Stimulated activated CD8-positive, alpha-beta memory T cell treated with anti-CD3 and anti-CD28 coated beads, Interleukin-7, amount 100 ng/mL, for 1 hour (primary cell): ENCODE results near the gene ZNF341.

Experiments used
- DNase-seq, 2 donors: peaks; one replicate each; pipeline ENCODE4 v3.0.0-alpha.2; 2020; ENCODE audit warnings: low read depth in 2 of 2

The ZNF341 gene

DNA sequence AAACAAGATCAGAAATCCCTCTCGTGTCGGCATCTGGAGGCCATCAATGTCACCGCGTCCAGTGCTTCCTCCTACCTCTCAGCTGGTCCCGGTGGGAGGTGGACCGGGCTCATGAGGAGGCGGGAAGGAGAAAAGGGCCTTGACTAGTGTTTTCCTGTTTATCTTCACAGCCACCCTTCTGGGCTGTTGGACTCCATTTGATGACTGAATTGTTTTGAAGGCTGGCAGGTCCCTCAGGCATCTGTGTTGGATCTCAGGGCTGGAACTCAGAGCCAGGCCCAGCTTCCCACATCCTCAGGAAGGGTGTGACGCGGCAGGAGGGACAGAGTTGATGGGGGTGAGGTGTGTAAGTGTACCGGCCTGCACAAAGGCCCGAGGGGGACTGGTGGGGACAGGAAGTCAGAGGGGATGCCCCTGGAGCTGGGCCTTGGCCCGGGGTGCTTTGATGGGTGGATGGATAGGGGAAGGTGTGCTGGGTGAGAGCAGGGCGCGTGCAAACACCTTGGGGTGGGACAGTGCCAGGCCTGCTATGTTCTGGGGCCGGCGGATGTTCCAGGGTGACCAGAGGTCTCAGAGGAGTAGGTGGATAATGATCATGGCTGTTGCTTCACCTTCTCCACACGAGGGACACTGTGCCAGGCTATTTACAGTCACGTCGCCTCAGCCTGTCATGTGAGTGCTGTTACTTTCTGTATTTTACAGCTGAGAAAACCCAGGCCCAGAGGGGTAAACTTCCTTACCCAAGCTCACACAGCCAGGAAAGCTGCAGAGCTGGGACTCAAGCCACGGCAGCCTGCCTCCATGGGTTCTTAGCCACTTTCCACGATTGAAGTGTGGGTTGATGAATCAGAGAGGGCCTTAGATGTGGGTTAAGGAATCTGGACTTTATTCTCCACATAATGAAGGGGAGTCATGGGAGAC lies 61.5 kb downstream of the ZNF341 start:
- DNase-seq, result no peak

- DNase-seq, result no peak
These were observed 64.6 kb downstream of the ZNF341 start for GRCh38 chr20:33796263-33796906.

- DNase-seq, result no peak
These were observed 65.2 kb downstream of the ZNF341 start for GRCh38 chr20:33796907-33797544.

GRCh38 chr20:33798444-33798843 lies 66.6 kb downstream of the ZNF341 start:
- DNase-seq, result no peak

GRCh38 chr20:33803921-33804337 lies 72.1 kb downstream of the ZNF341 start:
- no peak for DNase-seq

DNA sequence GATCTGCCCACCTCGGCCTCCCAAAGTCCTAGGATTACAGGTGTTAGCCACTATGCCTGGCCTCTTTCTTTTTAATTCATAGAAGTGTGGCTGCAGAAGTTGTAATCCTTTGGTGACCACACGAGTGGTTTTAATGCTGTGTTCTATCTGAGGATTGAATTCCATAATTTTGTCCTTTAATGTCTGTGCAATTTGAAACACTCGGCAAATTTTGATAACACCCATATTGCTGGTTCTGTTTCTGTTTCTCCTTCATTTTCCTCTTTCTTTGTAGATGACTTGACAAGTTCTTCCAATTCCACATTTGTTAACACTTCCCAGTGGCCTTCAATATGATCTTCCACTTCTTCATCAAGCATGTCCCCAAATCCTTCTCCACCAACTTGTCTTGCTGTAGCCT lies 76.6 kb downstream of the ZNF341 start:
- no peak for DNase-seq

DNA sequence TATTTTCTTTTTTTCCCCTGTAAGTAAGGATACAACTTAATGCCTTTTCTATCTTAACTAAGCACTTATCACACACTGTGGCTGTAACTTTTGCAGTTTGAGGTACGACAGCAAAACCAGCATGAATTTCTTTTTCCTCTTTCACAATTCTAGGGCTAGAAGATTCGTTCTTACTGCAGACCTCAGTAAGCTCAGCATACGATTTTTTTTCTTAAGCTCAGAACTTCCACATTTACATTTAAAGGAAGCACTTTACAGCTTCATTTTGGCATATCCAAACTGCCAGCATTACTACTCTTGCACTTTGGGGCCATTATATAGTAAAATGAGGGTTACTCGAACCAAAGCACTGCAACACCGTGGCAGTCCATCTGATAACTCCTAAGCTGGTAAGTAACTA lies 78.5 kb downstream of the ZNF341 start:
- DNase-seq, result no peak

DNA sequence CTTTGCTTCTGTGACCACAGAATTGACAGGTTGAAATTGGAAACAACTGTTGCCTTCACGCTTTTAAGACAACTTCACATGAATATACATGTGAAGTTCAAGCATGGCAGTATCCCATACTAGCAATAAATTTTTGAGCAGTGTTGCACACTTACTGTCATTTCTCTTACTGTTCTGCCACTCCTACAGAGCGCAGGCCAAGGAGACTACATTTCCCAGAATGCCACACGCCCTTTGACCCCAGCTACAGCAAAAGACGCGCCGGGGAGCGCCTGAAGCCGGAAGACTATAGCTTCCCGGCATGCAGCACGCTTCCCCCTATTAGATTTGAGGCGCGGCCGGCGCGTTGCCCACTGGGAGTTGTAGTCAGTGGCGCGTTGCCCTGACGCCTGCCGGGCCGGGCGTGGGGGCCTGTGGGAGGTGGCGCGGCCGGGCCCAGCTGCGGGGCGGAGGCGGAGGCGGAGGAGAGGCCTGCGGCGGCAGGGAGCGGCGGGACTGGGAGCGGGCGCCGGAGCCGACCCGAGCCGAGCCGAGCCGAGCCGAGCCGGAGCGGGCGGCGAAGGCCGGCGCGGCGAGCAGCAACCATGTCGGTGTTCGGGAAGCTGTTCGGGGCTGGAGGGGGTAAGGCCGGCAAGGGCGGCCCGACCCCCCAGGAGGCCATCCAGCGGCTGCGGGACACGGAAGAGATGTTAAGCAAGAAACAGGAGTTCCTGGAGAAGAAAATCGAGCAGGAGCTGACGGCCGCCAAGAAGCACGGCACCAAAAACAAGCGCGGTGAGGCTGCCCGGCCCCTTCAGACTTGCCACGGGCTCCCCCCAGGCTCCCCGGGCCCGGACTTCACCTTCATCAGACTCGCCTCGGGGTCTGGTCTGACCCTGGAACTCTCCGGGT lies 79.3 kb downstream of the ZNF341 start, which contains the start of gene CHMP4B:
TSS of gene CHMP4B (plus strand) at position 464 of the 891 bp plus-strand sequence. CDS start at position 585, 121 bp downstream.
- DNase-seq, result peak; percentile 95 to 97

DNA sequence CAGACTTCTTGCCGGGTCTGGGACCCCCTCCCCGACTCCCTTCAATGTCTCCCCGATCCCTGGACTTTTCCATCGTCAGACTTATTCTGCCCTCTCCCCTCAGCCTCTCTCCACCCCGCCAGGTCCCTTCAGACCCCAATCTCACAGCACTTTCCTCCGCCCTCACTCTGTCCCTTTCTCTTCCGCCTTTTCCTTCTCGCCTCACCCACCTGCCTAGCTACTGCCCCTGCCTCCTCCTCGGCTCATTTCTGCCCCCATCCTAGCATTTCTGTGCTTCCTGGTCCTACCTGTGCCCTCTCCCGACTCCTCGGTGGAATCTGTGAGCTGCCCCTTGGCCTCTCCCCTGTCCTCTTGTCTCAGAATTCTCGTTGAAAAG lies 80.0 kb downstream of the ZNF341 start:
- DNase-seq, result no peak

GRCh38 chr20:33812152-33812849 lies 80.5 kb downstream of the ZNF341 start:
- DNase-seq, result peak in 1 of 2 donors; percentile 14

DNA sequence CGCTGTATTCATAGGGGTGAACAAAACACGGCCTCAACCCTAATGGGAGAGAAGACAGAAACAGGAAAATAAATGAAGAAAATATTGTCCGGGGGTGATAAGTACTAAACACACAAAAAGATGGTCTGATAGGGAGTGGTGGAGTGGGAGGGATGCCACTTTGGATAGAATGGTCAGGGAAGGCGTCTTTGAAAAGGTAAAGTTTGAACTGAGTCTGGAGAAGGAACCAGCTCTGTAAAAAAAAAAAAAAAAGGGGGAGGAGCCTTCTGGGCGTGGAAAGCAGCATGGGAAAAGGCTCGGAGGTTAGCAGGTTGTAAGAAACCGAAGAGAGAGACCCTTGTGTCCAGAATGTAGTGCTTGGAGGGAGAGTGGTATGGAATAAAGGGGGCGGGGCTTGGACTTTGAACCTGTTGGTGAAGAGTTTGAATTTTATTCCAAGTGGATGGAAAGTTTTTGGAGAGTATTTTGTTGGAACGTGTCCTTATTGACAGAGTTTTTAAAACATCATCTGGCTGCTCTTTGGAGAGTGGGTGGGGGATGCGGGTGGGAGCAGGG lies 81.2 kb downstream of the ZNF341 start:
- no peak for DNase-seq

- no peak for DNase-seq
These were observed 82.5 kb downstream of the ZNF341 start for GRCh38 chr20:33814238-33814712.

GRCh38 chr20:33815671-33816070 lies 83.9 kb downstream of the ZNF341 start:
- DNase-seq, result no peak

DNA sequence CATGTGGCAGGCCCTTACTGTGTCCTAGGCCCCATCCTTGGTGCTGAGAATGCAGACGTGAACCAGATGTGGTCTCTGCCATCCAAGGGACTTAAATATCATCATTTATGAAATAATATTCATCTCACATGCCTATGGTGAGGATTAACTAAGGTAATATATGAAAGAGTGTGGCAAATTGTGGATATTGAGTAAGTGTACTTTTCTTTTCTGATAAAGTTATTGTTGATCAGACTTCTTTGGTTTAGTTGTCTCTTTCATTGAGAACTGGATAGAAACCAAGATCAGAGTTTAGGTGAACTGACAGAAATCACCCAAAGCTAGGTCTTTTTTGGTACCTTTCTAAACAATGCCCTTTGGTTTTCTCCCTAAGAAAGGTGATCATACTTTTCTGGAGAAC lies 84.4 kb downstream of the ZNF341 start:
- DNase-seq, result no peak

GRCh38 chr20:33817411-33817810 lies 85.6 kb downstream of the ZNF341 start:
- DNase-seq, result no peak

DNA sequence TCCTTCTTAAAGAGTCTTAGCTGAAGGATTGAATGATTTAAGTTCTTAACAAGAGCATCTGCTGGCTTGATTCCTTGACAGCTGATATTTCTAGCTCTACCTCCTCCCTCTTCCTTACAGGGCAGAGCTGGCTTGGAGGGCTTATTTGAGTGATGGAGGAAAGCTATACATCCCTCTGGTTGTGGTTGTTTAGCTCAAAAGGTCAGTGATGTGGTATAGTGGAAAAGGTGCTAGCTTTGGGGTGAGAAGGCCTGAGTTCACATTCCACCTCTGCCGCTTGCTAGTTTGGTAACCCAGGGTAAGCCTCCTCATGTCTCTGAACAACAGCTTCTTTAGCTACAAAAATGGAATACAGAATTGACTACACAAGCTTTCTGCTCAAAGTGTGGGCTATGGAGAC lies 87.7 kb downstream of the ZNF341 start:
- DNase-seq, result no peak

DNA sequence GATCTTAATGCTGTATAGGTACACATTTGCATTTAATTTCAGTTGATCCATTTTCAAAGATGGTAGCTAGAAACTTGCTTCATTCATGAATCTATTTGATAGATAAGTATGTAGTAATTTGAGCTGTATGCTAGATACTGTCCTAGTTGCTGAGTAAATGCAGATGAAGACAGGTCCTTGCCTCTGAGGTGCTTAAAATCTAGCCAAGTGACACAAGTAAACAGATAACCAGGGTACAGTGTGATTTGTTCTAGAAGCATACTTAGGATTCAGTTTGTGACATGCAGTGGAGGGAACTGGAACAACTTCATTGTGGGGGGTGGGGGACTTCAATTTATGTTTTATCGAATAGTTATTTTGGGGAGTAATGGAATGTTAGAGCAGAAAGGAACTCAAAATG lies 88.6 kb downstream of the ZNF341 start:
- DNase-seq, result no peak

GRCh38 chr20:33821270-33821836 lies 89.6 kb downstream of the ZNF341 start:
- DNase-seq, result no peak

- no peak for DNase-seq
These were observed 90.6 kb downstream of the ZNF341 start for GRCh38 chr20:33822423-33822822.

- DNase-seq, result no peak
These were observed 91.2 kb downstream of the ZNF341 start for GRCh38 chr20:33822991-33823390.
